Activated naive CD8-positive, alpha-beta T cell (primary cell): ENCODE results near the gene IRS2.

ENCODE experiments used
- H3K27ac Mint-ChIP-seq: one replicate; pipeline ENCODE4 v1.8.0; 2021; ENCODE audit warnings: mixed read lengths
- H3K27me3 Mint-ChIP-seq: one replicate; pipeline ENCODE4 v1.8.0; 2021; ENCODE audit warnings: mixed read lengths
- H3K36me3 Mint-ChIP-seq: one replicate; pipeline ENCODE4 v1.8.0; 2021; ENCODE audit warnings: mixed read lengths
- H3K4me1 Mint-ChIP-seq: one replicate; pipeline ENCODE4 v1.8.0; 2021; ENCODE audit warnings: low read depth, mixed read lengths
- H3K4me3 Mint-ChIP-seq: one replicate; pipeline ENCODE4 v1.8.0; 2021; ENCODE audit warnings: mild to moderate bottlenecking, mixed read lengths
- H3K9me3 Mint-ChIP-seq: one replicate; pipeline ENCODE4 v1.8.0; 2021; ENCODE audit warnings: low read depth, mixed read lengths

IRS2 gene

DNA sequence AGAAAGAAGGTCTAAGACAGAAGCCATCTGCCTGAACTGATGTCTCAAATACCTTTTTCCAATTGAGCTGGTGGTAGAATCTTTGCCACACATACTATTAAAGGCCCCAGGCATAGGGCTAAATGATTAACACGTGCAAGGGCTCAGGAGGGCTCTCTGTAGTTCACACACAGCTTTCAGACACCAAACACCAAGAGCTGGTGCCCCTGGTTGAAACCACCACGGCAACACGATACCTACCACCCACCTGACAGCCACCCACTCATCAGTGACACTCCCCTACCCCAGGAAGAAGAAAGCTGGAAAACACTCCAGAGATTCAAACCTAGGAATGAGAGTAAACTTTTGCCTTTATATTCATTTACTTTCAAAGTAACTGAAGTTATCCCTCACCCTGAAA lies 26.8 kb downstream of the IRS2 start:
- Mint-ChIP-seq H3K27me3 (no peaks in the 10 kb centered on the region), H3K9me3 (no peaks in the 10 kb centered on the region), H3K4me1 (peaks cover 42% of the 10 kb centered on the region)

DNA sequence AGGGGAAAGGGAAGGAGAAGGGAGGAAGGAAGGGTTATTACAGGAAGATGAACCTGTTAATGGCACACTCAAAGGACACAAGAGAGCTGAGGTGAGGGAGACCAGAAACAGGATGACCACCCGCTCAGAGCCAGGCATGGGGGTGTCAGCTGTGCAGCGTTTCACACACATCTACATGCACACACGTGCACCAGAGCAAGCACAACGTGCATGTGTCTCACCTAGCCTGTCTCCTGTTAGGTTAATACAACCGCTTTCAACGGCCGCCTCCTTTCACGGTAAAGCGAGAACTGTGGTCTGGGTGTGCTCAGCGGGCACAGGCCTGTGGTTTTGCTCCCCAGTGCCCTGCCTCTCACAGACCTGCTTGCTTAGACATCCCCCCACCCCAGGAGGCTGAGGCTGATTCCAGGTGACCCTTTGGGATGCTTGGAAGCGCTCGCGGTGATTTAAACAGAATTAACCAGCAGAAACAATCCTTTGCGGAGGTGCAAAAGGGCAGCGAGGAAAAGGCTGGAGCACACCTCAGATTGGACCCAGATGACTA lies 27.4 kb downstream of the IRS2 start:
- Mint-ChIP-seq H3K9me3 (no peaks in the 10 kb centered on the region), H3K27me3 (no peaks in the 10 kb centered on the region), H3K36me3 (peaks cover 11% of the 10 kb centered on the region), H3K4me1 (peaks cover 37% of the 10 kb centered on the region), H3K27ac (no peak overlapping the region), H3K4me3 (no peak overlapping the region)

More for the DNA sequence above, 26.8 kb downstream of the IRS2 start:
- peaks cover 7% of the 10 kb centered on the region for H3K36me3 Mint-ChIP-seq
- H3K4me3 Mint-ChIP-seq = no peak overlapping the region
- H3K27ac Mint-ChIP-seq = no peak overlapping the region

GRCh38 chr13:109756778-109757177 lies 29.6 kb downstream of the IRS2 start:
- no peak overlapping the region for H3K27ac Mint-ChIP-seq
- no peaks in the 10 kb centered on the region for H3K9me3 Mint-ChIP-seq
- no peak overlapping the region for H3K4me3 Mint-ChIP-seq
- H3K4me1 Mint-ChIP-seq = peaks cover 25% of the 10 kb centered on the region
- H3K36me3 Mint-ChIP-seq = peaks cover 22% of the 10 kb centered on the region
- H3K27me3 Mint-ChIP-seq = no peaks in the 10 kb centered on the region

GRCh38 chr13:109755997-109756396 lies 30.4 kb downstream of the IRS2 start:
- Mint-ChIP-seq H3K27me3 (no peaks in the 10 kb centered on the region), H3K27ac (no peak overlapping the region), H3K9me3 (no peaks in the 10 kb centered on the region), H3K4me1 (peaks cover 17% of the 10 kb centered on the region), H3K4me3 (no peak overlapping the region), H3K36me3 (peaks cover 22% of the 10 kb centered on the region)

GRCh38 chr13:109755551-109755950 lies 30.8 kb downstream of the IRS2 start:
- peaks cover 22% of the 10 kb centered on the region for H3K36me3 Mint-ChIP-seq
- H3K9me3 Mint-ChIP-seq = no peaks in the 10 kb centered on the region
- no peak overlapping the region for H3K4me3 Mint-ChIP-seq
- no peak overlapping the region for H3K27ac Mint-ChIP-seq
- no peaks in the 10 kb centered on the region for H3K27me3 Mint-ChIP-seq
- H3K4me1 Mint-ChIP-seq = peaks cover 16% of the 10 kb centered on the region

GRCh38 chr13:109751477-109751876 lies 34.9 kb downstream of the IRS2 start:
- Mint-ChIP-seq H3K4me1 (no peaks in the 10 kb centered on the region), H3K27ac (no peak overlapping the region), H3K9me3 (no peaks in the 10 kb centered on the region), H3K4me3 (no peak overlapping the region), H3K36me3 (peaks cover 17% of the 10 kb centered on the region), H3K27me3 (no peaks in the 10 kb centered on the region)

DNA sequence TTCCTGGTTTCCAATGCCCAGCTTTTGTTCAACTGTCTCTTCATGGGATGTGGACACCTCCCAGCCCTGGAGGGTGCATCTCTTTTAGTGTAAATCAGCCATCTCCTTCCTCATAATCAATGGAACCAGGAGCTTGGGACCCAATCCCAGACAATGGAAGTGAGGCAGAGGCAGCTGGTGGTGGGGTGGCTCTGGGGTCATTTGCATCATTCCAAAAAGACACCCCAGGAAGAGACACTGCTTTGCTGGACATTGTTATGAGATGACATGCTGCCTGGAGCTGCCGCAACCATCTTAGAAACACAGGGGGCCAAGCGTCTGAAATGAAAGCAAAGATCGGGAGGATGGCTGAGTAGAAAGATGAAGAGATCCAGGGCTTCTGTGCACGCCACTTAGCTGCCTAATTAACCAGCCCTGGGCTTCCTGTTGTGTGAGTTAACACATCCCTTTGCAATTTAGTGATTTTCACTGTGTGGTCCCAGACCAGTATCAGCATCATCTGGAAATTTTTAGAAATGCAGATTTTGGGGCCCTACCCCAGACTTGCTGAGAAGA lies 36.1 kb downstream of the IRS2 start:
- Mint-ChIP-seq H3K27ac (no peak overlapping the region), H3K4me3 (no peak overlapping the region), H3K27me3 (no peaks in the 10 kb centered on the region), H3K36me3 (peaks cover 17% of the 10 kb centered on the region), H3K9me3 (no peaks in the 10 kb centered on the region), H3K4me1 (no peaks in the 10 kb centered on the region)

GRCh38 chr13:109749365-109749764 lies 37.0 kb downstream of the IRS2 start:
- Mint-ChIP-seq H3K36me3 (peaks cover 13% of the 10 kb centered on the region), H3K27ac (no peak overlapping the region), H3K9me3 (no peaks in the 10 kb centered on the region), H3K4me1 (peaks cover 1% of the 10 kb centered on the region), H3K4me3 (no peak overlapping the region), H3K27me3 (no peaks in the 10 kb centered on the region)

- no peak overlapping the region for H3K4me3 Mint-ChIP-seq
- no peak overlapping the region for H3K27ac Mint-ChIP-seq
- H3K36me3 Mint-ChIP-seq = peaks cover 10% of the 10 kb centered on the region
- H3K27me3 Mint-ChIP-seq = no peaks in the 10 kb centered on the region
- no peaks in the 10 kb centered on the region for H3K9me3 Mint-ChIP-seq
- H3K4me1 Mint-ChIP-seq = peaks cover 8% of the 10 kb centered on the region
These were observed 37.7 kb downstream of the IRS2 start for GRCh38 chr13:109748677-109749076.

DNA sequence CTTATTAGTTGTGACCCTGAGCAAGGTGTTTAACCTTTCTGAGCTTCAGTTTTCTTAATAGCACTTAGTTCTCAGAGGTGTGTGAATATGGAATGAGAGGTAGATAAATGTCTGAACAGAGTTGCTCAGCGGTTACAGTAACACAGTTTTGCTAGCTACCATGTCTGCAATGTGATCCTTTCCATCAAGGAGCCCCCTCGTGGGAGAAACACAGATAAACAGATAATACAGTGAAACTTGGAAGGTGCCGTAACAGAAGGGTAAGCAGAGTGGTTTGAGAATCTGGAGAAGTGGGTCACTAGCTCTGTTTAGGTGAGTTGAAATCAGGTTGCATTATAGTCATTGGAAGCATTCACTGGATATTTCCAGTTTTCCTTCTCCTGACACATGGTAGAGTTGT lies 38.9 kb downstream of the IRS2 start:
- H3K27me3 Mint-ChIP-seq = no peaks in the 10 kb centered on the region
- H3K4me1 Mint-ChIP-seq = peaks cover 15% of the 10 kb centered on the region
- H3K36me3 Mint-ChIP-seq = peaks cover 3% of the 10 kb centered on the region
- H3K9me3 Mint-ChIP-seq = no peaks in the 10 kb centered on the region
- no peak overlapping the region for H3K27ac Mint-ChIP-seq
- no peak overlapping the region for H3K4me3 Mint-ChIP-seq

- no peaks in the 10 kb centered on the region for H3K27me3 Mint-ChIP-seq
- no peaks in the 10 kb centered on the region for H3K36me3 Mint-ChIP-seq
- H3K4me1 Mint-ChIP-seq = peaks cover 15% of the 10 kb centered on the region
- H3K4me3 Mint-ChIP-seq = no peak overlapping the region
- no peaks in the 10 kb centered on the region for H3K9me3 Mint-ChIP-seq
- H3K27ac Mint-ChIP-seq = no peak overlapping the region
These were observed 40.0 kb downstream of the IRS2 start for GRCh38 chr13:109746364-109746763.

DNA sequence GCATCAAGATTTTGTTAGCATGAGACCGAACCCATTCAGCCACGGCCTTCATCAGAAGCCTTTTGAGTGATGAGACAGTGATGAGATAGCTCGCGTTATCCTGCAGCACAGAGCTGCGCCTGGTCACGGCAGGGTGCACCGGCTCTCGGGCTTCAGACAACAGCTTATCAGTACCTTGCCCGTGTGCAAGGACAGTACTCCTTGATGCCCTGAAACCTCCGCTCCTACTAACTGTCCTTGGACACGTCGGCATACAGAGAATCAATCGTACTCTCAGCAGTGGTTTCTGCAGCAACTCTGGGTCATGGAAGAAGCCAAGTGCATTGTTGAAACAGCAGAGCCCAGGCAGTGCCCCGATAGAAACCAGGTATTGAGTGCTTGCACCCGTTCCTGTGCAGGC lies 40.7 kb downstream of the IRS2 start:
- no peak overlapping the region for H3K27ac Mint-ChIP-seq
- peaks cover under 1% of the 10 kb centered on the region for H3K36me3 Mint-ChIP-seq
- H3K9me3 Mint-ChIP-seq = no peaks in the 10 kb centered on the region
- no peak overlapping the region for H3K4me3 Mint-ChIP-seq
- H3K27me3 Mint-ChIP-seq = no peaks in the 10 kb centered on the region
- peaks cover 15% of the 10 kb centered on the region for H3K4me1 Mint-ChIP-seq

GRCh38 chr13:109745060-109745459 lies 41.3 kb downstream of the IRS2 start:
- H3K4me1 Mint-ChIP-seq = peaks cover 15% of the 10 kb centered on the region
- no peaks in the 10 kb centered on the region for H3K27me3 Mint-ChIP-seq
- H3K9me3 Mint-ChIP-seq = no peaks in the 10 kb centered on the region
- no peak overlapping the region for H3K4me3 Mint-ChIP-seq
- no peak overlapping the region for H3K27ac Mint-ChIP-seq
- peaks cover 2% of the 10 kb centered on the region for H3K36me3 Mint-ChIP-seq

DNA sequence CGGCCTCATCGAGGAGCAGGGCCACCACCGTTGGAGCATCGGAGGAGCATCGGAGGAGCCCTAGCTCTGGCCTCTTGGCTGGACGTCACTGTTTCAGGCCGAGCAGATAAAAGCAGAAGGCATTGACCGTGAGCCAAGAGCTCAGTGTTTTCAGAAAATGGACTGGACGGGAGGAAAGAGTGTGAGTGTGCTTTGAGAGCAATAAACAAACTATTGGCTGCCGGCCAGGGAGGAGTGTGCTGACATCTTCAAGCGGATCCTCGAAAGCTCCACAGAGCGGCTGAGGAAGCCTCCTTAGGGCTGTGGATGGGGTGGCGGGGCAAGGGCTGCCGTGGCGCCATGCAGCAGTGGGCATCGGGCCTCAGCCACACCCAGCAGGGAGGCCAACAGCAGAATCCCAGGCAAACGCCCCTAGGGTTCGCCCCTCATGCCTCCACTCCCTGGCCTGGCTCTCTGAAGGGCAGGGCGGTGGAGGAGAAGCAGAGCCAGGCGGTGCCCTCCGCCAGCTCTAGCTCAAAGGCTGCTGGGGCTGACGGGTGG lies 41.8 kb downstream of the IRS2 start:
- H3K4me3 Mint-ChIP-seq = no peak overlapping the region
- no peaks in the 10 kb centered on the region for H3K27me3 Mint-ChIP-seq
- peaks cover 15% of the 10 kb centered on the region for H3K4me1 Mint-ChIP-seq
- peaks cover 2% of the 10 kb centered on the region for H3K36me3 Mint-ChIP-seq
- no peaks in the 10 kb centered on the region for H3K9me3 Mint-ChIP-seq
- no peak overlapping the region for H3K27ac Mint-ChIP-seq

DNA sequence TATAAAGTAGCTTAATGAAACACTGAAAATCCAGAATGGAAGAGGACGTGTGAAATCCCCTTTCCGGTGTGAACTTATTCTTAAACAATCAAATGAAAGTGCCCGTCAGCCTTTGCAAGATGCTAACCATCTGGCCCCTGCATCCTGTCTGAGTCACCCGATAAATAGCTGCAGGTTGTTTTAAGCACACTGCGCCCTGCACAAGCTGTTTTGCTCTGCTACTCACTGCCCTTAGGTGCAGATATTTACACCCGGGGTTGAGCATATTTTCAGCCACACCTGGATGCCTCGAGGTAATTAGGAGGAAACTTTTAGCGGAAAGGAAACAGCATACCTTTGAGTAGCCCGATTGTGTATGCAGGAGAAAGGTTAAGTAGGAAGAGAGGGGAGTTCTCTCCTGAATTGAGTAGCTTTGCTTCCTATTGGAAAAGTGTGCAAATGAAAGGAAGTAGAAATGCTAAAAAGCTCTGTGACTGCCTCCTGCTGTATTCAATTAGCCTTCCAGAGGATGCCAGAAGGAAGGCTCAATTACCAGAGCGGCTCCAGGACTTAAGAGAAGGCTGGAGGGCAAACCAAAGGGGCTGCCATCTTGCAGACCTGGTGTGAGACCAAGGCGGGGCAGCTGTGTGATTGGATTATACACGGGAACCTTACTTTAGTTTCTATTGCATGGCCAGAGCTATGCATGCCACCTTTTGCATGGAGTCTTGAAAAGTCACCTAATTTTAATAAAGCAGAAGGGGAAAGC lies 42.5 kb downstream of the IRS2 start:
- Mint-ChIP-seq H3K27ac (no peak overlapping the region), H3K4me1 (peaks cover 15% of the 10 kb centered on the region), H3K9me3 (no peaks in the 10 kb centered on the region), H3K4me3 (no peak overlapping the region), H3K27me3 (no peaks in the 10 kb centered on the region), H3K36me3 (peaks cover 2% of the 10 kb centered on the region)
